Pancreas (tissue), 10 donors: Measurements from ENCODE around the gene TGFB1. TPM values are rescaled to one million over a fixed set of nuclear protein-coding genes. Genes with fewer than 3 reads are reported as not detected.

Source experiments
- ATAC-seq, 4 donors: fragments of 200-7000 bp; cut with Tn5 transposase; one replicate each; pipeline versions ENCODE4 v1.8.0 to v1.9.1; 2020; ENCODE audit warnings: mild to moderate bottlenecking in 4 of 4, moderate library complexity in 4 of 4
- DNase-seq, 6 donors: peaks; one replicate each; pipeline ENCODE4 v3.0.0-alpha.2; 2020
- FAIRE-seq: peaks from 2 replicates; lab custom pipeline; 2012; peaks lifted over from hg19 to GRCh38; lab: Jason Lieb, UNC
- H3K27ac ChIP-seq, 4 donors: fragments of 200-600 bp; sonication (generic); 1 replicate in 3 of 4; 2 replicates in 1 of 4; pipeline versions ENCODE4 v1.5.0 to v1.8.0; 2020
- H3K27me3 ChIP-seq, 4 donors: fragments of 200-600 bp; one replicate each; pipeline ENCODE4 v1.8.0; 2021
- H3K36me3 ChIP-seq, 3 donors: fragments of 200-600 bp; sonication (generic) in 1 of 3; one replicate each; pipeline versions ENCODE4 v1.5.0 to v1.8.0; 2020 to 2021
- H3K4me1 ChIP-seq, 3 donors: fragments of 200-600 bp; one replicate each; pipeline ENCODE4 v1.8.0; 2021
- H3K4me3 ChIP-seq, 4 donors: fragments of 200-600 bp; sonication (generic) in 2 of 4; one replicate each; pipeline versions ENCODE4 v1.5.0 to v1.8.0; 2020 to 2021
- H3K9me3 ChIP-seq, 4 donors: fragments of 200-600 bp; one replicate each; pipeline ENCODE4 v1.8.0; 2021
- WGBS, 2 donors: extraction: QIAGEN DNeasy Blood & Tissue Kit; methylation state at CpG; one replicate each; pipeline ENCODE4 v1.1.7; 2013; 5-methylcytosine and 5-hydroxymethylcytosine counted together
- intact Hi-C, 3 donors: fragments of 100-400 bp; cut with DNase I; formaldehyde crosslinking; loops; one replicate each; pipeline versions ENCODE4 v1.11.1 to v1.14.2; 2022
- polyA plus RNA-seq, 2 donors: library from polyadenylated mRNA; stranded (reverse); fragments of 200-250 nt; gene quantifications; one replicate each; pipeline ENCODE4 v1.2.3, GENCODE V29; 2013
- total RNA-seq, 6 donors: library from RNA; stranded (reverse); fragmentation: NEBNext Ultra II Directional in 4 of 6; extraction: Animal tissue kit (Norgen Biotek cat#: 25700) in 4 of 6; gene quantifications; one replicate each; pipeline versions ENCODE4 v1.2.1 to v1.2.4, GENCODE V29; 2021 to 2023
- TF ChIP-seq, protein P1 (sequence below), 4 donors: fragments of 200-600 bp; sonication (generic) in 3 of 4; IDR thresholded peaks; one replicate each; pipeline versions ENCODE4 v1.5.0 to v1.8.0; 2021; ENCODE audit warnings: antibody characterized with exemption in 4 of 4
- donor health status: healthy with polysubstance abuse.
- donor health status: DM: no; HTN: no; CAD: no; lungs with moderate emphysema.
- donor health status: DM: no; HTN: no; CAD: no.
- donor health status: control.
- donor health status: control.
- donor health status: Bipolar disorder and iron deficiency.
- donor health status: DM: yes; HTN: yes; CAD: no.
- donor health status: DM: no; HTN: no; CAD: no.
- donor health status: DM: no; HTN: no; CAD: no.
- donor health status: DM: yes; HTN: yes; CAD: no.

The TGFB1 gene
- total and polyA plus RNA-seq, 8 donors = 3.3 to 32.3 (median 6.1) TPM

DNA sequence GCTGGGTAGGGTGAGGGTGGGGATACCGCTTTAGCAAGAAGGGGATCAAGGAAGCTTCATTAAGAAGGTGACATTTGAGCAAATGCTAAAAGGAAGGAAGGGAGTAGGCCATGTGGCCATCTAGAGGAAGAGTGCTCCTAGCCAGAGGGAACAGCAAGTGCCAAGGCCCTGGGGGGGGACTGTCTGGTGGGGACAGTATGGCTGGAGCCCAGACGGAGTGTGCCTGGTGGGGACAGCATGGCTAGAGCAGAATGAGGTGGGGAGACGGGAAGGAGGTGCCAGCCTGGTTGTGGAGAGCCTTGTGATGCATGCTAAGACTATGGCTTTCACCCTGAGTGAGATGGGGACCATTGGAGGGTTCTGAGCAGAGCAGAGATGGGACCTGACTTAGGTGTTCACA, 2.1 kb upstream of the TGFB1 start:
- H3K4me3 ChIP-seq = no peak overlapping the region
- no peak overlapping the region for H3K27ac ChIP-seq
- intact Hi-C loops = no loop called here
- TF ChIP-seq, protein P1, sequence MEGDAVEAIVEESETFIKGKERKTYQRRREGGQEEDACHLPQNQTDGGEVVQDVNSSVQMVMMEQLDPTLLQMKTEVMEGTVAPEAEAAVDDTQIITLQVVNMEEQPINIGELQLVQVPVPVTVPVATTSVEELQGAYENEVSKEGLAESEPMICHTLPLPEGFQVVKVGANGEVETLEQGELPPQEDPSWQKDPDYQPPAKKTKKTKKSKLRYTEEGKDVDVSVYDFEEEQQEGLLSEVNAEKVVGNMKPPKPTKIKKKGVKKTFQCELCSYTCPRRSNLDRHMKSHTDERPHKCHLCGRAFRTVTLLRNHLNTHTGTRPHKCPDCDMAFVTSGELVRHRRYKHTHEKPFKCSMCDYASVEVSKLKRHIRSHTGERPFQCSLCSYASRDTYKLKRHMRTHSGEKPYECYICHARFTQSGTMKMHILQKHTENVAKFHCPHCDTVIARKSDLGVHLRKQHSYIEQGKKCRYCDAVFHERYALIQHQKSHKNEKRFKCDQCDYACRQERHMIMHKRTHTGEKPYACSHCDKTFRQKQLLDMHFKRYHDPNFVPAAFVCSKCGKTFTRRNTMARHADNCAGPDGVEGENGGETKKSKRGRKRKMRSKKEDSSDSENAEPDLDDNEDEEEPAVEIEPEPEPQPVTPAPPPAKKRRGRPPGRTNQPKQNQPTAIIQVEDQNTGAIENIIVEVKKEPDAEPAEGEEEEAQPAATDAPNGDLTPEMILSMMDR (IDR thresholded peaks at IDR 0.05) = no peak
- ATAC-seq (no peak), DNase-seq (no peak), FAIRE-seq (no peak)
- WGBS, 2 donors = 73 to 77% methylated on average over 3 of the region's 3 CpGs
- no peaks in the 10 kb centered on the region for H3K27me3 ChIP-seq
- H3K4me1 ChIP-seq = peaks cover 0 to 5% (median 0%) of the 10 kb centered on the region in 3 donors
- H3K9me3 ChIP-seq = no peaks in the 10 kb centered on the region
- no peaks in the 10 kb centered on the region for H3K36me3 ChIP-seq

DNA sequence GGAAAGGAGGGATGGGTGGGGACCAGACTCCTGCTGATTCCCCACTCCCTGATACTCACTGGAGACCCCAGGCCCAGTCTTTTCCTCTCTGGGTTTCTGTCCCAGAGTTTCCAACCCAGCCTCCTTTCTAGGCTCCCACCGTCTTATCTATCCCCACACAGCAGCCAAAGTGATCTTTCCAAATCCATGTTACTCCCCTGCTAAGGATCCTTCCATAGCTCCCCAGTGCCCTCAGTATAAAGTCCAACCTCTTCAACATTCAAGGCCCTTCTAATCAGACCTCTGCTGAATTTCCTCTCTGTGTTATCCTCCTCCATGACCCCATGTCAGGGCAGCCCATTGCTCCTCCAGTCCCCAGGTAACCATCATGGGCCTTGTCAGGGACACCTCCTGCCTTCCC, 1.3 kb upstream of the TGFB1 start:
- Histone ChIP-seq H3K4me3 (no peak overlapping the region), H3K27ac (no peak overlapping the region), H3K27me3 (no peaks in the 10 kb centered on the region), H3K36me3 (no peaks in the 10 kb centered on the region), H3K9me3 (no peaks in the 10 kb centered on the region), H3K4me1 (peaks cover 0 to 5% (median 0%) of the 10 kb centered on the region in 3 donors)
- intact Hi-C loops = no loop called here
- FAIRE-seq = no peak
- DNase-seq = no peak
- TF ChIP-seq, protein P1 (IDR thresholded peaks at IDR 0.05) = no peak
- 88 to 91% methylated on average over 1 of the region's 1 CpG for WGBS, 2 donors
- ATAC-seq = no peak

DNA sequence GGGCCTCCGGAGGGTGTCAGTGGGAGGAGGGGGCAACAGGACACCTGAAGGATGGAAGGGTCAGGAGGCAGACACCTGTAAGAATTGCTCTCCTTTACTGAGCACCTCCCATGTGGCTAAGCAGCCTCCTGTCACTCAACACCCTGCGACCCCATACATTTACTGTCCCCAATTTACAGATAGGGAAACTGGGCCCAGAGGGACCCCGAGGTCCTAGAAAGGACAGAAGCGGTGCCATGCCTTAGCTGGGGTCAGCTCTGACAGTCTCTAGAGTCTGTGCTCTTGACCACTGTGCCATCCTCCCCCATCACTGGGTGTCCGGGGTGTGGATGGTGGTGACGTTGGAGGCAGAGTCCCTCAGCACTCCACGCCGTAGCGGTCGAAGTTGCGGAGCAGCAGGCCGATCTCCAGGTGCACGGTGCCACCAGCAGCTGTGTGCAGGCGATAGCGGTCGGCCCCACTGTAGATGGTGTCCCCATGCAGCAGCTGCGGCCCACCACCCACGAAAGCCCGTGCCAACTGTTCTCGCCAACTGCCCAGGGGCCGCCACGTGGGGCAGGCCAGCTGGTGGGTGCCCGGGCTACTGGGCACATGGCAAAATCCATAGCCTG, 726 bp upstream of the TGFB1 start:
- 86 to 87% methylated on average over 23 of the region's 23 CpGs for WGBS, 2 donors
- no peaks in the 10 kb centered on the region for H3K27me3 ChIP-seq
- no peak for ATAC-seq
- DNase-seq = peak in 1 of 6 donors; percentile 50
- H3K4me3 ChIP-seq = peak overlapping the region in 2 of 4 donors; percentile 65 to 79
- no peaks in the 10 kb centered on the region for H3K36me3 ChIP-seq
- peaks cover 0 to 5% (median 0%) of the 10 kb centered on the region in 3 donors for H3K4me1 ChIP-seq
- intact Hi-C loops = no loop called here
- no peaks in the 10 kb centered on the region for H3K9me3 ChIP-seq
- TF ChIP-seq, protein P1 (IDR thresholded peaks at IDR 0.05) = no peak
- FAIRE-seq = no peak
- H3K27ac ChIP-seq = no peak overlapping the region

DNA sequence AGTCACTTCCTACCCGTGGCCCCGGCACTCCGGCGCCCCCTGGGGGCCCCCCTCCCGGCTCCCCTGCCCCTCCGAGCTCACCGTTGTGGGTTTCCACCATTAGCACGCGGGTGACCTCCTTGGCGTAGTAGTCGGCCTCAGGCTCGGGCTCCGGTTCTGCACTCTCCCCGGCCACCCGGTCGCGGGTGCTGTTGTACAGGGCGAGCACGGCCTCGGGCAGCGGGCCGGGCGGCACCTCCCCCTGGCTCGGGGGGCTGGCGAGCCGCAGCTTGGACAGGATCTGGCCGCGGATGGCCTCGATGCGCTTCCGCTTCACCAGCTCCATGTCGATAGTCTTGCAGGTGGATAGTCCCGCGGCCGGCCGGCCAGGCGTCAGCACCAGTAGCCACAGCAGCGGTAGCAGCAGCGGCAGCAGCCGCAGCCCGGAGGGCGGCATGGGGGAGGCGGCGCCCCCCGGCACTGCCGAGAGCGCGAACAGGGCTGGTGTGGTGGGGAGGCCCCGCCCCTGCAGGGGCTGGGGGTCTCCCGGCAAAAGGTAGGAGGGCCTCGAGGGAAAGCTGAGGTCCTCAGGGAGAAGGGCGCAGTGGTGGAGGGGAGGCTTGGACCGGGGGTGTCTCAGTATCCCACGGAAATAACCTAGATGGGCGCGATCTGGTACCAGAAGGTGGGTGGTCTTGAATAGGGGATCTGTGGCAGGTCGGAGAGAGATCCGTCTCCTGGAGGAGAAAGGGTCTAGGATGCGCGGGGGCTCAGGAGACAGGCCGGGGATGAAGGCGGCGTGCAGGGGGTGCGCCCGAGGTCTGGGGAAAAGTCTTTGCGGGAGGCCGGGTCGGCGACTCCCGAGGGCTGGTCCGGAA, 885 bp downstream of the TGFB1 start:
- peaks cover 0 to 5% (median 0%) of the 10 kb centered on the region in 3 donors for H3K4me1 ChIP-seq
- no peaks in the 10 kb centered on the region for H3K9me3 ChIP-seq
- H3K4me3 ChIP-seq = peak overlapping the region; percentile 57 to 79 (median 70)
- TF ChIP-seq, protein P1 (IDR thresholded peaks at IDR 0.05) = peak in 2 of 4 donors; percentile 15 to 20
- 1% methylated on average over 70 to 71 of the region's 71 CpGs for WGBS, 2 donors
- no peaks in the 10 kb centered on the region for H3K27me3 ChIP-seq
- FAIRE-seq (no peak), DNase-seq (peak in 5 of 6 donors; percentile 59 to 86 (median 71)), ATAC-seq (peak; percentile 30 to 51 (median 46))
- intact Hi-C loops = no loop called here
- no peaks in the 10 kb centered on the region for H3K36me3 ChIP-seq
- H3K27ac ChIP-seq = peak overlapping the region in 2 of 4 donors; percentile 66 to 76
